ENCODE measurements around the gene EMILIN2. TPM values are rescaled to one million over a fixed set of nuclear protein-coding genes. Genes with fewer than 3 reads are reported as not detected.

Gene EMILIN2
- total and polyA plus RNA-seq, 2 of the 8 experiments (the other 6 are each of a cell fraction or from before 2014, with no cell fraction given), result 6.0 to 7.5 TPM

DNA sequence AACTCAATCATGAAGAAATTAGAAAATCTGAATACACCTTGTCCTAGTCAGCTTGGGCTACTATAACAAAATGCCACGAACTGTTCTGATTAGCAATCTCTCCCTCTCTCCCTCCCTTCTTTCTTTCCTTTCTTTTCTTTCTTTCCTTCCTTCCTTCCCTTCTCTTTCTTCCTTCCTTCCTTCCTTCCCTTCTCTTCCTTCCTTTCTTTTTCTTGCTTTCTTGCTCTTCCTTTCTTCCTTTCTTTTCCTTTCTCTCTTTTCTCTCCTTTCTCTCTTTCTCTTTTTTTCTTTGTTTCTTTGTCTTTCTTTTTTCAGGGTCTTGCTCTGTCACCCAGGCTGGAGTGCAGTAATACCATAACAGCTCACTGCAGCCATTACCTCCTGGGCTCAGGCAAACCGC is 23.6 kb upstream of the EMILIN2 start:
- H3K9ac ChIP-seq (replicated peaks in 1 of 4; ENCODE audit: extremely low read depth in 1 of 4, low read depth in 3 of 4, low read length in 3 of 4), result no peak overlapping the region
- H3K4me2 ChIP-seq (ENCODE audit: insufficient read depth in 1 of 2, low read depth in 2 of 2, low read length in 2 of 2), result no peak overlapping the region
- CTCF ChIA-PET (ENCODE audit: partially characterized antibody), result no interaction called here
- H4K8ac ChIP-seq (ENCODE audit: extremely low read depth, insufficient read depth, low read length), result no peak overlapping the region
- no peak overlapping the region for H3K56ac ChIP-seq (replicated peaks; ENCODE audit: insufficient read length, low read depth, low read length)
- no peak overlapping the region for H3K14ac ChIP-seq (ENCODE audit: insufficient read length)
- no peak overlapping the region for H2AK5ac ChIP-seq (ENCODE audit: low read depth, low read length)
- no peaks in the 10 kb centered on the region for H3K4me1 ChIP-seq (replicated peaks in 1 of 4; ENCODE audit: control insufficient read depth in 3 of 4, insufficient read depth in 4 of 4, low read length in 3 of 4)
- no peak overlapping the region for H3K4ac ChIP-seq (replicated peaks; ENCODE audit: insufficient read length, low read depth, low read length)
- H3K23ac ChIP-seq (ENCODE audit: insufficient read length), result no peak overlapping the region
- H2BK12ac ChIP-seq (ENCODE audit: low read depth, low read length), result no peak overlapping the region
- no peaks in the 10 kb centered on the region for H3K23me2 ChIP-seq (ENCODE audit: low read depth, low read length)
- no peak overlapping the region for H2BK5ac ChIP-seq (ENCODE audit: low read depth, low read length)
- no peaks in the 10 kb centered on the region for H3K79me1 ChIP-seq (ENCODE audit: low read depth, low read length)
- H3K36me3 ChIP-seq (ENCODE audit: control insufficient read depth in 2 of 4, insufficient read depth in 4 of 4, low read length in 3 of 4), result no peaks in the 10 kb centered on the region
- 65% methylated on average over 2 of the region's 2 CpGs; no CpG with 5 or more reads in 1 of the 2 experiments for WGBS, 2 experiments (ENCODE audit: extremely low coverage in 1 of 2, insufficient coverage in 1 of 2, insufficient read length in 1 of 2, insufficient replicate concordance in 2 of 2, low coverage in 1 of 2, low lambda C conversion rate in 2 of 2, missing lambda C conversion rate in 1 of 2)
- no peaks in the 10 kb centered on the region for H4K20me1 ChIP-seq (replicated peaks in 1 of 2; ENCODE audit: control insufficient read depth in 1 of 2, insufficient read depth in 2 of 2, low read length in 2 of 2)
- DNase-seq (ENCODE audit: low read depth in 1 of 2, low spot score in 2 of 2) (no peak), FAIRE-seq (no peak)
- H2AFZ ChIP-seq (ENCODE audit: low read length), result no peak overlapping the region; the same call in 1 of the 2 replicates
- no peak overlapping the region for H3K4me3 ChIP-seq (ENCODE audit: extremely low read depth in 1 of 4, insufficient read depth in 2 of 4, low read depth in 3 of 4, low read length in 4 of 4)
- H3K27ac ChIP-seq (ENCODE audit: low read depth, low read length), result no peak overlapping the region
- no peaks in the 10 kb centered on the region for H3K9me3 ChIP-seq (ENCODE audit: insufficient read depth in 2 of 2, low read depth in 1 of 2, low read length in 1 of 2)
- H3K27me3 ChIP-seq (replicated peaks in 1 of 4; ENCODE audit: control insufficient read depth in 3 of 4, extremely low read depth in 1 of 4, insufficient read depth in 3 of 4, low read length in 3 of 4), result no peaks in the 10 kb centered on the region
- no peak overlapping the region for H2BK120ac ChIP-seq (replicated peaks; ENCODE audit: low read depth, low read length)
- no peak overlapping the region for H4K5ac ChIP-seq (ENCODE audit: insufficient read length, low read depth, low read length)
- POLR2A ChIA-PET (ENCODE audit: partially characterized antibody), result no interaction called here
- H2BK15ac ChIP-seq (ENCODE audit: low read length), result no peak overlapping the region
- no peak overlapping the region for H2BK20ac ChIP-seq (ENCODE audit: low read length)
- H4K91ac ChIP-seq (replicated peaks; ENCODE audit: insufficient read length, low read length), result no peak overlapping the region
- no peak overlapping the region for H3K18ac ChIP-seq (ENCODE audit: extremely low read depth, low read length)
- no peaks in the 10 kb centered on the region for H3K79me2 ChIP-seq (ENCODE audit: control insufficient read depth in 1 of 2, insufficient read depth in 2 of 2, low read length in 2 of 2)
- TF ChIP-seq EP300 (IDR thresholded peaks at IDR 0.05; ENCODE audit: borderline replicate concordance in 1 of 2, low read depth in 2 of 2, low read length in 2 of 2) (no peak), RBBP5 (IDR thresholded peaks at IDR 0.05; ENCODE audit: borderline replicate concordance, low read depth, low read length) (no peak)
